ENCODE measurements around the gene TRPM3. TPM values are rescaled to one million over a fixed set of nuclear protein-coding genes. Genes with fewer than 3 reads are reported as not detected.

Gene TRPM3
- total RNA-seq, 4 donors from 2014 or later: 0.27 to 1.2 (median 0.47) TPM; not detected in 1

- ATAC-seq: no peak
- Histone ChIP-seq H3K36me3 (no peaks in the 10 kb centered on the region), H3K9me3 (no peaks in the 10 kb centered on the region), H3K27me3 (no peaks in the 10 kb centered on the region), H3K4me1 (no peaks in the 10 kb centered on the region), H3K27ac (no peak overlapping the region), H3K4me3 (no peak overlapping the region)
- no peak for TF ChIP-seq POLR2AphosphoS5 (IDR thresholded peaks at IDR 0.05)
- TF ChIP-seq CTCF (IDR thresholded peaks at IDR 0.05): no peak
- TF ChIP-seq POLR2A (IDR thresholded peaks at IDR 0.05): no peak
- TF ChIP-seq EP300 (IDR thresholded peaks at IDR 0.05): no peak
Measured at GRCh38 chr9:70688704-70689103, 432.7 kb downstream of the TRPM3 start.

- no peak overlapping the region for H3K27ac ChIP-seq
- TF ChIP-seq EP300 (IDR thresholded peaks at IDR 0.05) (no peak), POLR2AphosphoS5 (IDR thresholded peaks at IDR 0.05) (no peak), POLR2A (IDR thresholded peaks at IDR 0.05) (no peak), CTCF (IDR thresholded peaks at IDR 0.05) (no peak)
- no peak for ATAC-seq
- no peaks in the 10 kb centered on the region for H3K27me3 ChIP-seq
- 47 to 89% methylated on average over 1 to 2 of the region's 2 CpGs for WGBS, 2 donors (ENCODE audit: low coverage in 1 of 2)
- no peak overlapping the region for H3K4me3 ChIP-seq
- no peaks in the 10 kb centered on the region for H3K36me3 ChIP-seq
- H3K4me1 ChIP-seq: no peaks in the 10 kb centered on the region
- no peaks in the 10 kb centered on the region for H3K9me3 ChIP-seq
Measured at GRCh38 chr9:70683841-70684240, 437.6 kb downstream of the TRPM3 start.

GRCh38 chr9:70682298-70682697 lies 439.1 kb downstream of the TRPM3 start:
- H3K27ac ChIP-seq: no peak overlapping the region
- H3K4me3 ChIP-seq: no peak overlapping the region
- no peaks in the 10 kb centered on the region for H3K4me1 ChIP-seq
- no peaks in the 10 kb centered on the region for H3K36me3 ChIP-seq
- no peaks in the 10 kb centered on the region for H3K9me3 ChIP-seq
- no peak for TF ChIP-seq EP300 (IDR thresholded peaks at IDR 0.05)
- no peak for TF ChIP-seq POLR2AphosphoS5 (IDR thresholded peaks at IDR 0.05)
- TF ChIP-seq CTCF (IDR thresholded peaks at IDR 0.05): no peak
- no peak for TF ChIP-seq POLR2A (IDR thresholded peaks at IDR 0.05)
- no peaks in the 10 kb centered on the region for H3K27me3 ChIP-seq
- ATAC-seq: no peak

- H3K27me3 ChIP-seq: no peaks in the 10 kb centered on the region
- H3K4me3 ChIP-seq: no peak overlapping the region
- TF ChIP-seq CTCF (IDR thresholded peaks at IDR 0.05): no peak
- TF ChIP-seq EP300 (IDR thresholded peaks at IDR 0.05): no peak
- no peak for TF ChIP-seq POLR2AphosphoS5 (IDR thresholded peaks at IDR 0.05)
- no peak for TF ChIP-seq POLR2A (IDR thresholded peaks at IDR 0.05)
- H3K4me1 ChIP-seq: no peaks in the 10 kb centered on the region
- H3K27ac ChIP-seq: no peak overlapping the region
- 66 to 92% methylated on average over 4 of the region's 4 CpGs for WGBS, 2 donors (ENCODE audit: low coverage in 1 of 2)
- no peak for ATAC-seq
- no peaks in the 10 kb centered on the region for H3K36me3 ChIP-seq
- H3K9me3 ChIP-seq: no peaks in the 10 kb centered on the region
Measured at GRCh38 chr9:70679845-70680244, 441.6 kb downstream of the TRPM3 start.

- Histone ChIP-seq H3K4me1 (no peaks in the 10 kb centered on the region), H3K4me3 (no peak overlapping the region), H3K27ac (no peak overlapping the region), H3K36me3 (no peaks in the 10 kb centered on the region), H3K27me3 (no peaks in the 10 kb centered on the region), H3K9me3 (no peaks in the 10 kb centered on the region)
- no peak for ATAC-seq
- 67 to 81% methylated on average over 1 to 4 of the region's 4 CpGs for WGBS, 2 donors (ENCODE audit: low coverage in 1 of 2)
- TF ChIP-seq POLR2AphosphoS5 (IDR thresholded peaks at IDR 0.05) (no peak), EP300 (IDR thresholded peaks at IDR 0.05) (no peak), POLR2A (IDR thresholded peaks at IDR 0.05) (no peak), CTCF (IDR thresholded peaks at IDR 0.05) (no peak)
Measured at GRCh38 chr9:70678153-70678552, 443.3 kb downstream of the TRPM3 start.
